Neuronal stem cell (in vitro differentiated cells): ENCODE results near the gene TRMT44.
"Not testable (repeated sequence)": the region's sequence is repeated elsewhere in the genome, so short reads cannot be mapped to it uniquely, and the experiment has no call there.

Experiments used
- DNase-seq: peaks from one replicate; pipeline ENCODE4 v3.0.0-alpha.2; 2013; ENCODE audit warnings: low spot score
- H2AFZ ChIP-seq: one replicate; pipeline ENCODE4 v1.6.1; 2013; ENCODE audit warnings: mild to moderate bottlenecking, low read length, inconsistent platforms
- H2AK5ac ChIP-seq: 2 replicates; pipeline ENCODE4 v1.6.1; 2013; ENCODE audit warnings: low read depth, mild to moderate bottlenecking, inconsistent platforms, low read length, moderate library complexity, mixed read lengths
- H2BK120ac ChIP-seq: 2 replicates; pipeline ENCODE4 v1.6.1; 2013; ENCODE audit warnings: low read depth, mild to moderate bottlenecking, inconsistent platforms, low read length, moderate library complexity, mixed read lengths
- H2BK12ac ChIP-seq: one replicate; pipeline ENCODE4 v1.6.1; 2013; ENCODE audit warnings: low read length, inconsistent platforms
- H2BK15ac ChIP-seq: 2 replicates; pipeline ENCODE4 v1.6.1; 2013; ENCODE audit warnings: mild to moderate bottlenecking, low read length, inconsistent platforms, mixed read lengths
- H2BK5ac ChIP-seq: one replicate; pipeline ENCODE4 v1.6.1; 2013; ENCODE audit warnings: inconsistent platforms, mild to moderate bottlenecking, low read length, moderate library complexity
- H3K14ac ChIP-seq: one replicate; pipeline ENCODE4 v1.6.1; 2013; ENCODE audit warnings: low read length, inconsistent platforms
- H3K18ac ChIP-seq: 2 replicates; pipeline ENCODE4 v1.6.1; 2013; ENCODE audit warnings: low read length, inconsistent platforms
- H3K23ac ChIP-seq: 2 replicates; pipeline ENCODE4 v1.6.1; 2013; ENCODE audit warnings: low read depth, mild to moderate bottlenecking, mixed read lengths, low read length, inconsistent platforms; ENCODE audit not compliant: poor library complexity
- H3K27ac ChIP-seq: replicated peaks from 3 replicates; pipeline ENCODE4 v1.5.1; 2013; ENCODE audit warnings: low read length, inconsistent platforms
- H3K27me3 ChIP-seq, 3 experiments: 2 replicates each; pipeline ENCODE4 v1.6.1; 2013; ENCODE audit warnings: low read length in 3 of 3, mild to moderate bottlenecking in 2 of 3, inconsistent platforms in 1 of 3, low read depth in 1 of 3, mixed read lengths in 1 of 3, moderate library complexity in 1 of 3; ENCODE audit not compliant: control insufficient read depth in 3 of 3, insufficient read depth in 3 of 3
- H3K36me3 ChIP-seq, 2 donors: replicated peaks in 1 of 2; 2 replicates each; pipeline ENCODE4 v1.6.1; 2013; ENCODE audit warnings: low read length in 2 of 2; ENCODE audit not compliant: control insufficient read depth in 2 of 2, insufficient read depth in 2 of 2
- H3K4ac ChIP-seq: 2 replicates; pipeline ENCODE4 v1.6.1; 2013; ENCODE audit warnings: inconsistent platforms, mild to moderate bottlenecking, low read length, moderate library complexity
- H3K4me1 ChIP-seq, 2 donors: 1 replicate in 1 of 2; 2 replicates in 1 of 2; pipeline ENCODE4 v1.6.1; 2013; ENCODE audit warnings: low read length in 2 of 2, low read depth in 1 of 2; ENCODE audit not compliant: control insufficient read depth in 2 of 2, insufficient read depth in 1 of 2
- H3K4me2 ChIP-seq: one replicate; pipeline ENCODE4 v1.6.1; 2013; ENCODE audit warnings: mild to moderate bottlenecking, low read length, inconsistent platforms; ENCODE audit not compliant: insufficient read depth, poor library complexity, severe bottlenecking
- H3K4me3 ChIP-seq, 2 donors: 2 replicates each; pipeline ENCODE4 v1.5.1; 2013; ENCODE audit warnings: low read length in 2 of 2, mild to moderate bottlenecking in 2 of 2, inconsistent platforms in 1 of 2, moderate library complexity in 1 of 2
- H3K79me1 ChIP-seq: one replicate; pipeline ENCODE4 v1.6.1; 2013; ENCODE audit warnings: low read depth, mild to moderate bottlenecking, inconsistent platforms, low read length, moderate library complexity
- H3K9ac ChIP-seq: one replicate; pipeline ENCODE4 v1.6.1; 2013; ENCODE audit warnings: mild to moderate bottlenecking, low read depth, low read length, inconsistent platforms; ENCODE audit not compliant: poor library complexity
- H3K9me3 ChIP-seq, 2 donors: replicated peaks in 1 of 2; 2 replicates each; pipeline versions ENCODE3 to v1.6.1; 2013; ENCODE audit warnings: low read length in 2 of 2, mild to moderate bottlenecking in 2 of 2, inconsistent platforms in 1 of 2, low read depth in 1 of 2, mixed read lengths in 1 of 2, moderate library complexity in 1 of 2; ENCODE audit not compliant: control insufficient read depth in 2 of 2, insufficient read depth in 1 of 2
- H4K8ac ChIP-seq: one replicate; pipeline ENCODE4 v1.6.1; 2013; ENCODE audit warnings: low read depth, mild to moderate bottlenecking, inconsistent platforms, low read length, moderate library complexity
- H4K91ac ChIP-seq: one replicate; pipeline ENCODE4 v1.6.1; 2013; ENCODE audit warnings: low read length, low read depth, mild to moderate bottlenecking, inconsistent platforms; ENCODE audit not compliant: poor library complexity
- whole genome bisulfite sequencing, 2 donors: extraction: QIAGEN DNeasy Blood & Tissue Kit; methylation state at CpG; one replicate each; pipeline ENCODE4 v1.1.7; 2013; ENCODE audit warnings: missing lambda C conversion rate in 2 of 2, mixed read lengths in 1 of 2; ENCODE audit not compliant: insufficient read length in 2 of 2, insufficient replicate concordance in 1 of 2; ENCODE audit errors: extremely low coverage in 2 of 2; 5-methylcytosine and 5-hydroxymethylcytosine counted together

TRMT44 gene

GRCh38 chr4:8406887-8407286 is 33.7 kb upstream of the TRMT44 start:
- H2BK12ac ChIP-seq, DNase-seq, H4K8ac ChIP-seq, H2BK5ac ChIP-seq, H4K91ac ChIP-seq, H3K27me3 ChIP-seq, H3K9ac ChIP-seq, H2AFZ ChIP-seq, H2AK5ac ChIP-seq, H3K4ac ChIP-seq, H3K9me3 ChIP-seq, H3K79me1 ChIP-seq, H3K14ac ChIP-seq, H3K4me2 ChIP-seq, H3K18ac ChIP-seq, H3K23ac ChIP-seq, H3K4me3 ChIP-seq, H3K27ac ChIP-seq, H2BK15ac ChIP-seq, H3K4me1 ChIP-seq, H2BK120ac ChIP-seq: not testable (repeated sequence)
- H3K36me3 ChIP-seq = peaks cover 17 to 28% of the 10 kb centered on the region in 2 donors
- WGBS, 2 donors = no CpG with 5 or more reads among the region's 7 CpGs

DNA sequence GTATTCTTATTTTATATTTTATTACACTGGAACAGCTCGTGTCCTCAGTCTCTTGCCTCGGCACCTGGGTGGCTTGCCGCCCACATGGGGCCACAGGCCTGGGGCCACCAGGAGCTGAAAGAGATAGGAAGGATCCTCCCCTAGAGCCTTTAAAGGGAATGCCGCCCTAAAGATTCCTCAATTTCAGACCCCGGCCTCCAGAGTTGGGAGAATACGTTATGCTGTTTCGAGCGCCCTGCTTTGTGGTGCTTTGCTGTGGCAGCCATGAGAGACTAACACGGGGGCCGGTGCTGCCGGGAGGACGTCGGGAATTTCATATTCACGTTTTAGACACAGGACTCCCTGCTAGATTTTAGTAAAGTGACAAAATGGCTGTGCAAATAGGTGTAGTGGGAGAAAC is 33.3 kb upstream of the TRMT44 start:
- H3K23ac ChIP-seq = no peak overlapping the region
- no peak overlapping the region for H2AFZ ChIP-seq
- no peak overlapping the region for H3K4ac ChIP-seq
- no peak overlapping the region for H3K4me2 ChIP-seq
- WGBS, 2 donors = no CpG with 5 or more reads among the region's 14 CpGs
- H3K36me3 ChIP-seq = peaks cover 17 to 28% of the 10 kb centered on the region in 2 donors
- H3K4me1 ChIP-seq = peaks cover 2 to 4% of the 10 kb centered on the region in 2 donors
- no peak for DNase-seq
- H2BK120ac ChIP-seq = no peak overlapping the region
- H4K91ac ChIP-seq = no peak overlapping the region
- no peak overlapping the region for H3K14ac ChIP-seq
- no peak overlapping the region for H3K4me3 ChIP-seq
- peaks cover 7% of the 10 kb centered on the region for H3K79me1 ChIP-seq
- H2BK15ac ChIP-seq = no peak overlapping the region
- H3K27ac ChIP-seq = no peak overlapping the region
- H4K8ac ChIP-seq = no peak overlapping the region
- H3K18ac ChIP-seq = no peak overlapping the region
- H2AK5ac ChIP-seq = no peak overlapping the region
- H2BK5ac ChIP-seq = no peak overlapping the region
- no peaks in the 10 kb centered on the region for H3K27me3 ChIP-seq
- peaks cover 4 to 5% of the 10 kb centered on the region in 2 donors for H3K9me3 ChIP-seq
- H3K9ac ChIP-seq = no peak overlapping the region
- H2BK12ac ChIP-seq = no peak overlapping the region

DNA sequence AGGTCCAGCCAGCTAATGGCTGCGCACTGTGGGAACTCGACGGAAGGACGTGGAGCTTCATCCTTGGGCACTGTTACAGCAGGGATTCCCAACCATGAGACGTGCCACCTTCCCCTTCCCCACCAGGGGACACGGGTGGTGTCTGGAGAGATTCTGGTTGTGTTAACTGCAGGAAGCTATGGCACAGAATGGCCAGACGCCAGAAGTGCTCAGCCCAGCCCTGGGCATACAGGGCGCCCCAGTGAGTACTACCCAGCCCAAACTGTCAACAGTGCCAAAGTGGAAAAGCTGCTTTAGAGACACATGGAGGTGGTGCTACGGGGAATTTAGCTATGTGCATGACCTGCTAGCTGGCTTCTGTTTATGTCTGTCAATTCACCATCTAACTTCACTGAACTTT is 32.8 kb upstream of the TRMT44 start:
- Histone ChIP-seq H3K9ac (no peak overlapping the region), H4K8ac (no peak overlapping the region), H3K4ac (no peak overlapping the region), H4K91ac (no peak overlapping the region), H3K36me3 (peaks cover 17 to 28% of the 10 kb centered on the region in 2 donors), H3K14ac (no peak overlapping the region), H2BK5ac (no peak overlapping the region), H2AFZ (no peak overlapping the region), H3K9me3 (peaks cover 4 to 5% of the 10 kb centered on the region in 2 donors), H3K4me3 (no peak overlapping the region), H2BK12ac (no peak overlapping the region), H3K18ac (no peak overlapping the region), H3K27me3 (no peaks in the 10 kb centered on the region), H2BK15ac (no peak overlapping the region), H3K4me2 (no peak overlapping the region), H3K4me1 (peaks cover 2 to 3% of the 10 kb centered on the region in 2 donors), H3K27ac (no peak overlapping the region), H2AK5ac (no peak overlapping the region), H2BK120ac (no peak overlapping the region), H3K79me1 (peaks cover 7% of the 10 kb centered on the region), H3K23ac (no peak overlapping the region)
- no peak for DNase-seq
- WGBS, 2 donors = no CpG with 5 or more reads among the region's 9 CpGs

GRCh38 chr4:8409264-8410065 is 31.1 kb upstream of the TRMT44 start:
- peak overlapping the region; percentile 75 for H3K14ac ChIP-seq
- peak overlapping the region in 1 of 2 donors; percentile 30 for H3K4me3 ChIP-seq
- no peak overlapping the region for H3K4me2 ChIP-seq
- no peak overlapping the region for H3K9ac ChIP-seq
- peaks cover 0 to 2% of the 10 kb centered on the region in 2 donors for H3K4me1 ChIP-seq
- no peak overlapping the region for H2AFZ ChIP-seq
- DNase-seq = no peak
- H2BK5ac ChIP-seq = no peak overlapping the region
- no peak overlapping the region for H3K27ac ChIP-seq
- H4K91ac ChIP-seq = no peak overlapping the region
- peaks cover 4 to 5% of the 10 kb centered on the region in 2 donors for H3K9me3 ChIP-seq
- H2BK15ac ChIP-seq = no peak overlapping the region
- H3K36me3 ChIP-seq = peaks cover 17 to 37% of the 10 kb centered on the region in 2 donors
- no peak overlapping the region for H3K4ac ChIP-seq
- peak overlapping the region; percentile 80 for H3K23ac ChIP-seq
- H3K27me3 ChIP-seq = no peaks in the 10 kb centered on the region
- H2BK120ac ChIP-seq = peak overlapping the region; percentile 94
- no peak overlapping the region for H4K8ac ChIP-seq
- H2AK5ac ChIP-seq = peak overlapping the region; percentile 74
- no CpG with 5 or more reads among the region's 17 CpGs for WGBS, 2 donors
- no peak overlapping the region for H2BK12ac ChIP-seq
- H3K79me1 ChIP-seq = peaks cover 7% of the 10 kb centered on the region
- H3K18ac ChIP-seq = peak overlapping the region; percentile 5
